ENCODE results near the gene SPATA31E1.
"Not testable (repeated sequence)": the region's sequence is repeated elsewhere in the genome, so short reads cannot be mapped to it uniquely, and the experiment has no call there.

SPATA31E1 gene

GRCh38 chr9:87896891-87897290 lies 14.2 kb downstream of the SPATA31E1 start:
- no peak for TF ChIP-seq CTCF (IDR thresholded peaks at IDR 0.05; ENCODE audit: insufficient read depth, low read depth, low read length, missing control alignments)
- H3K4me3 ChIP-seq (ENCODE audit: low read length), result no peak overlapping the region
- DNase-seq (ENCODE audit: low read depth), result no peak

GRCh38 chr9:87898151-87898550 lies 15.5 kb downstream of the SPATA31E1 start:
- DNase-seq (ENCODE audit: low read depth), result no peak
- no peak for TF ChIP-seq CTCF (IDR thresholded peaks at IDR 0.05; ENCODE audit: insufficient read depth, low read depth, low read length, missing control alignments)
- H3K4me3 ChIP-seq (ENCODE audit: low read length), result no peak overlapping the region

GRCh38 chr9:87902371-87902770 lies 19.7 kb downstream of the SPATA31E1 start:
- not testable (repeated sequence) for H3K4me3 ChIP-seq (ENCODE audit: low read length)

GRCh38 chr9:87909310-87910041 lies 26.8 kb downstream of the SPATA31E1 start:
- no peak for DNase-seq (ENCODE audit: low read depth)
- no peak overlapping the region for H3K4me3 ChIP-seq (ENCODE audit: low read length)
- no peak for TF ChIP-seq CTCF (IDR thresholded peaks at IDR 0.05; ENCODE audit: insufficient read depth, low read depth, low read length, missing control alignments)

More at GRCh38 chr9:87902371-87902770, 19.7 kb downstream of the SPATA31E1 start:
- DNase-seq (ENCODE audit: low read depth), result not testable (repeated sequence)

- no peak for TF ChIP-seq CTCF (IDR thresholded peaks at IDR 0.05; ENCODE audit: insufficient read depth, low read depth, low read length, missing control alignments)
- DNase-seq (ENCODE audit: low read depth), result no peak
These were observed 28.1 kb downstream of the SPATA31E1 start for GRCh38 chr9:87910821-87911220.

GRCh38 chr9:87917662-87918061 lies 35.0 kb downstream of the SPATA31E1 start, which contains the start of gene SPATA31C1:
Gene SPATA31C1 (plus strand): TSS chr9:87917962.
- not testable (repeated sequence) for H3K4me3 ChIP-seq (ENCODE audit: low read length); DNase-seq (ENCODE audit: low read depth)

More at GRCh38 chr9:87910821-87911220, 28.1 kb downstream of the SPATA31E1 start:
- H3K4me3 ChIP-seq (ENCODE audit: low read length), result no peak overlapping the region

- not testable (repeated sequence) for H3K4me3 ChIP-seq (ENCODE audit: low read length); DNase-seq (ENCODE audit: low read depth)
These were observed 36.3 kb downstream of the SPATA31E1 start for GRCh38 chr9:87919013-87919412.

- H3K4me3 ChIP-seq (ENCODE audit: low read length); DNase-seq (ENCODE audit: low read depth): not testable (repeated sequence)
These were observed 38.9 kb downstream of the SPATA31E1 start for GRCh38 chr9:87921561-87921960.

GRCh38 chr9:87923012-87923411 lies 40.3 kb downstream of the SPATA31E1 start:
- not testable (repeated sequence) for H3K4me3 ChIP-seq (ENCODE audit: low read length); DNase-seq (ENCODE audit: low read depth)

- H3K4me3 ChIP-seq (ENCODE audit: low read length); DNase-seq (ENCODE audit: low read depth): not testable (repeated sequence)
These were observed 42.2 kb downstream of the SPATA31E1 start for GRCh38 chr9:87924851-87925250.

- not testable (repeated sequence) for H3K4me3 ChIP-seq (ENCODE audit: low read length); DNase-seq (ENCODE audit: low read depth)
These were observed 46.5 kb downstream of the SPATA31E1 start for GRCh38 chr9:87929152-87929551.

- DNase-seq (ENCODE audit: low read depth); H3K4me3 ChIP-seq (ENCODE audit: low read length): not testable (repeated sequence)
These were observed 51.8 kb downstream of the SPATA31E1 start for GRCh38 chr9:87934444-87934843.

GRCh38 chr9:87937352-87937751 lies 54.7 kb downstream of the SPATA31E1 start:
- H3K4me3 ChIP-seq (ENCODE audit: low read length); DNase-seq (ENCODE audit: low read depth): not testable (repeated sequence)

- not testable (repeated sequence) for DNase-seq (ENCODE audit: low read depth); H3K4me3 ChIP-seq (ENCODE audit: low read length)
These were observed 55.2 kb downstream of the SPATA31E1 start for GRCh38 chr9:87937918-87938317.

- DNase-seq (ENCODE audit: low read depth), result not testable (repeated sequence)
These were observed 55.7 kb downstream of the SPATA31E1 start for GRCh38 chr9:87938336-87938735.

More at GRCh38 chr9:87938336-87938735, 55.7 kb downstream of the SPATA31E1 start:
- H3K4me3 ChIP-seq (ENCODE audit: low read length), result not testable (repeated sequence)

Measured in epithelial cell of esophagus (primary cell).